T-helper 2 cell treated with Interferon-gamma antibody and Interleukin-4, amounts not matched to agents 100 ng/mL and 5 ng/mL, for 36 hours (primary cell): ENCODE measurements around the gene RNF11. TPM values are rescaled to one million over a fixed set of nuclear protein-coding genes. Genes with fewer than 3 reads are reported as not detected.

Source experiments
- intact Hi-C: fragments of 100-400 bp; cut with micrococcal nuclease; formaldehyde crosslinking; loops from one replicate; pipeline ENCODE4 v1.15.1; 2023
- total RNA-seq: library from RNA; stranded (reverse); gene quantifications from 2 replicates; pipeline ENCODE4 v1.2.3, GENCODE V29; 2022

The RNF11 gene
- total RNA-seq, 1 donor from 2014 or later, result 42.7 TPM

- intact Hi-C loops, result no loop called here
Measured at GRCh38 chr1:51255331-51255730, 19.3 kb downstream of the RNF11 start.

GRCh38 chr1:51263147-51263877, 27.2 kb downstream of the RNF11 start:
- intact Hi-C loops, result no loop called here

GRCh38 chr1:51264451-51264850, 28.4 kb downstream of the RNF11 start:
- intact Hi-C loops, result no loop called here

GRCh38 chr1:51265618-51266017, 29.5 kb downstream of the RNF11 start:
- intact Hi-C loops, result no loop called here

- intact Hi-C loops, result no loop called here
Measured at GRCh38 chr1:51266181-51266580, 30.1 kb downstream of the RNF11 start.

- intact Hi-C loops, result no loop called here
Measured at GRCh38 chr1:51266791-51267190, 30.7 kb downstream of the RNF11 start.

- intact Hi-C loops, result no loop called here
Measured at GRCh38 chr1:51268634-51269033, 32.6 kb downstream of the RNF11 start.

GRCh38 chr1:51270751-51271150, 34.7 kb downstream of the RNF11 start:
- intact Hi-C loops, result no loop called here

GRCh38 chr1:51272916-51273315, 36.8 kb downstream of the RNF11 start:
- intact Hi-C loops, result no loop called here

- intact Hi-C loops, result no loop called here
Measured at GRCh38 chr1:51274676-51275075, 38.6 kb downstream of the RNF11 start.

GRCh38 chr1:51276286-51276685, 40.2 kb downstream of the RNF11 start:
- intact Hi-C loops, result no loop called here

GRCh38 chr1:51280321-51280978, 44.4 kb downstream of the RNF11 start:
- intact Hi-C loops, result loop anchor here (5.0 kb wide), 1 partner anchor 33 kb away; no protein-coding TSS in a partner anchor

- intact Hi-C loops, result loop anchor here (5.0 kb wide), 1 partner anchor 35 kb away; no protein-coding TSS in a partner anchor
Measured at GRCh38 chr1:51281807-51282206, 45.7 kb downstream of the RNF11 start.

GRCh38 chr1:51282605-51283004, 46.5 kb downstream of the RNF11 start:
- intact Hi-C loops, result loop anchor here (5.0 kb wide), 1 partner anchor 35 kb away; no protein-coding TSS in a partner anchor

- intact Hi-C loops, result loop anchor here (5.0 kb wide), 1 partner anchor 37 kb away; no protein-coding TSS in a partner anchor
Measured at GRCh38 chr1:51283979-51284378, 47.9 kb downstream of the RNF11 start.

GRCh38 chr1:51284487-51284954, 48.4 kb downstream of the RNF11 start:
- intact Hi-C loops, result loop anchor here (5.0 kb wide), 1 partner anchor 37 kb away; no protein-coding TSS in a partner anchor

- intact Hi-C loops, result no loop called here
Measured at GRCh38 chr1:51285055-51285454, 49.0 kb downstream of the RNF11 start.

- intact Hi-C loops, result no loop called here
Measured at GRCh38 chr1:51287966-51288365, 51.9 kb downstream of the RNF11 start.

GRCh38 chr1:51288578-51288977, 52.5 kb downstream of the RNF11 start:
- intact Hi-C loops, result no loop called here

GRCh38 chr1:51289676-51290488, 53.8 kb downstream of the RNF11 start:
- intact Hi-C loops, result no loop called here

GRCh38 chr1:51290489-51290847, 54.4 kb downstream of the RNF11 start:
- intact Hi-C loops, result no loop called here
